Natural killer cell (primary cell): ENCODE data around the gene IKZF1. TPM values are rescaled to one million over a fixed set of nuclear protein-coding genes. Genes with fewer than 3 reads are reported as not detected.

Experiments
- ATAC-seq, 3 donors: fragments of 150-1000 bp in 2 of 3; fragments of 200-7000 bp in 1 of 3; cut with Tn5 transposase; 1 replicate in 1 of 3; 2 replicates in 2 of 3; pipeline ENCODE4 v1.10.0; 2021; ENCODE audit warnings: mild to moderate bottlenecking in 2 of 3, moderate library complexity in 2 of 3
- DNase-seq, 2 donors: peaks; one replicate each; pipeline versions ENCODE4 v3.0.0 to v3.0.0-alpha.2; 2013 to 2021; ENCODE audit warnings: mixed read lengths in 1 of 2
- H3K27ac ChIP-seq: one replicate; pipeline ENCODE4 v1.5.1; 2013; ENCODE audit warnings: mild to moderate bottlenecking, low read length
- H3K27me3 ChIP-seq: one replicate; pipeline ENCODE4 v1.6.1; 2013; ENCODE audit warnings: low read length; ENCODE audit not compliant: control insufficient read depth, insufficient read depth
- H3K36me3 ChIP-seq: one replicate; pipeline ENCODE4 v1.6.1; 2013; ENCODE audit warnings: low read length; ENCODE audit not compliant: control insufficient read depth, insufficient read depth
- H3K4me1 ChIP-seq: one replicate; pipeline ENCODE4 v1.6.1; 2013; ENCODE audit warnings: low read length; ENCODE audit not compliant: control insufficient read depth, insufficient read depth
- H3K4me3 ChIP-seq: one replicate; pipeline ENCODE4 v1.5.1; 2013; ENCODE audit warnings: low read length
- H3K9me3 ChIP-seq: one replicate; pipeline ENCODE4 v1.6.1; 2013; ENCODE audit warnings: low read length; ENCODE audit not compliant: control insufficient read depth, insufficient read depth
- H3K27ac Mint-ChIP-seq, 2 donors: one replicate each; pipeline ENCODE4 v1.8.0; 2022; ENCODE audit warnings: mild to moderate bottlenecking in 2 of 2, mixed read lengths in 2 of 2, moderate library complexity in 1 of 2
- H3K27me3 Mint-ChIP-seq, 2 donors: one replicate each; pipeline ENCODE4 v1.8.0; 2022; ENCODE audit warnings: low read depth in 2 of 2, mixed read lengths in 2 of 2
- H3K36me3 Mint-ChIP-seq: one replicate; pipeline ENCODE4 v1.8.0; 2022; ENCODE audit warnings: mixed read lengths
- H3K4me1 Mint-ChIP-seq, 2 donors: one replicate each; pipeline ENCODE4 v1.8.0; 2022; ENCODE audit warnings: mixed read lengths in 2 of 2
- H3K4me3 Mint-ChIP-seq: one replicate; pipeline ENCODE4 v1.8.0; 2022; ENCODE audit warnings: mild to moderate bottlenecking, moderate library complexity, mixed read lengths
- H3K9me3 Mint-ChIP-seq, 2 donors: one replicate each; pipeline ENCODE4 v1.8.0; 2022; ENCODE audit warnings: mixed read lengths in 2 of 2
- WGBS: methylation state at CpG from one replicate; pipeline ENCODE4 v1.1.7; 2013; ENCODE audit warnings: missing lambda C conversion rate; ENCODE audit not compliant: insufficient coverage; 5-methylcytosine and 5-hydroxymethylcytosine counted together
- intact Hi-C: fragments of 100-400 bp; cut with micrococcal nuclease; formaldehyde crosslinking; loops from one replicate; pipeline ENCODE4 v1.14.2; 2022
- total RNA-seq, 4 donors: library from RNA; stranded (reverse); fragments of 120-200 nt in 1 of 4; gene quantifications; one replicate each; pipeline versions ENCODE4 v1.2.3 to v1.2.4, GENCODE V29; 2013 to 2022
- TF ChIP-seq, protein P1 (sequence below): fragments of 200-600 bp; IDR thresholded peaks from one replicate; pipeline ENCODE4 v1.8.0; 2022; ENCODE audit warnings: antibody characterized with exemption

Gene IKZF1
- total RNA-seq, 3 donors from 2014 or later (not counting 1 experiment from before 2014, with no cell fraction given) = 294 to 391 (median 350) TPM

DNA sequence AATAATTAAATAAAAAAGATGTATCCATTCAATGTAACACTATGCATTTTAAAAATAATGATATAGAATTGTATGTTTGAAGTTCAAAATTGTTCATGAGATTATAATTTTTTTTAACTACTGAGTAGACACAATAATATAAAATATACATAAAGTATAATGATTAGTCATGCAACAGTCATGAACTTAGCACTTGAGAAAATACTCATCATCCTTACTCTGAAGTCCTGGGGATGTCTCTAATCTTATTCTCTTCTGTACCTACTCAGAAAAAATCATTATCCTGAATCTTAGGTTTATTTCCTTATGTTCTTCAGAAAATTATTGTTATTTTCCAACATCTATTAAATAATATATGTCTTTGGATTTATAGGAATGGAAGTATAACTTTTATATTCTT lies 26.4 kb upstream of the IKZF1 start:
- Mint-ChIP-seq H3K9me3 (no peaks in the 10 kb centered on the region), H3K27ac (no peak overlapping the region), H3K4me1 (peaks cover 40 to 43% of the 10 kb centered on the region in 2 donors), H3K36me3 (no peaks in the 10 kb centered on the region), H3K4me3 (no peak overlapping the region), H3K27me3 (no peaks in the 10 kb centered on the region)
- DNase-seq (no peak), ATAC-seq (no peak)
- no peak overlapping the region for H3K4me3 ChIP-seq
- H3K27me3 ChIP-seq = no peaks in the 10 kb centered on the region
- TF ChIP-seq, protein P1, sequence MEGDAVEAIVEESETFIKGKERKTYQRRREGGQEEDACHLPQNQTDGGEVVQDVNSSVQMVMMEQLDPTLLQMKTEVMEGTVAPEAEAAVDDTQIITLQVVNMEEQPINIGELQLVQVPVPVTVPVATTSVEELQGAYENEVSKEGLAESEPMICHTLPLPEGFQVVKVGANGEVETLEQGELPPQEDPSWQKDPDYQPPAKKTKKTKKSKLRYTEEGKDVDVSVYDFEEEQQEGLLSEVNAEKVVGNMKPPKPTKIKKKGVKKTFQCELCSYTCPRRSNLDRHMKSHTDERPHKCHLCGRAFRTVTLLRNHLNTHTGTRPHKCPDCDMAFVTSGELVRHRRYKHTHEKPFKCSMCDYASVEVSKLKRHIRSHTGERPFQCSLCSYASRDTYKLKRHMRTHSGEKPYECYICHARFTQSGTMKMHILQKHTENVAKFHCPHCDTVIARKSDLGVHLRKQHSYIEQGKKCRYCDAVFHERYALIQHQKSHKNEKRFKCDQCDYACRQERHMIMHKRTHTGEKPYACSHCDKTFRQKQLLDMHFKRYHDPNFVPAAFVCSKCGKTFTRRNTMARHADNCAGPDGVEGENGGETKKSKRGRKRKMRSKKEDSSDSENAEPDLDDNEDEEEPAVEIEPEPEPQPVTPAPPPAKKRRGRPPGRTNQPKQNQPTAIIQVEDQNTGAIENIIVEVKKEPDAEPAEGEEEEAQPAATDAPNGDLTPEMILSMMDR = no peak
- intact Hi-C loops = no loop called here
- peaks cover 27% of the 10 kb centered on the region for H3K4me1 ChIP-seq
- H3K27ac ChIP-seq = no peak overlapping the region
- H3K36me3 ChIP-seq = no peaks in the 10 kb centered on the region
- no peaks in the 10 kb centered on the region for H3K9me3 ChIP-seq

DNA sequence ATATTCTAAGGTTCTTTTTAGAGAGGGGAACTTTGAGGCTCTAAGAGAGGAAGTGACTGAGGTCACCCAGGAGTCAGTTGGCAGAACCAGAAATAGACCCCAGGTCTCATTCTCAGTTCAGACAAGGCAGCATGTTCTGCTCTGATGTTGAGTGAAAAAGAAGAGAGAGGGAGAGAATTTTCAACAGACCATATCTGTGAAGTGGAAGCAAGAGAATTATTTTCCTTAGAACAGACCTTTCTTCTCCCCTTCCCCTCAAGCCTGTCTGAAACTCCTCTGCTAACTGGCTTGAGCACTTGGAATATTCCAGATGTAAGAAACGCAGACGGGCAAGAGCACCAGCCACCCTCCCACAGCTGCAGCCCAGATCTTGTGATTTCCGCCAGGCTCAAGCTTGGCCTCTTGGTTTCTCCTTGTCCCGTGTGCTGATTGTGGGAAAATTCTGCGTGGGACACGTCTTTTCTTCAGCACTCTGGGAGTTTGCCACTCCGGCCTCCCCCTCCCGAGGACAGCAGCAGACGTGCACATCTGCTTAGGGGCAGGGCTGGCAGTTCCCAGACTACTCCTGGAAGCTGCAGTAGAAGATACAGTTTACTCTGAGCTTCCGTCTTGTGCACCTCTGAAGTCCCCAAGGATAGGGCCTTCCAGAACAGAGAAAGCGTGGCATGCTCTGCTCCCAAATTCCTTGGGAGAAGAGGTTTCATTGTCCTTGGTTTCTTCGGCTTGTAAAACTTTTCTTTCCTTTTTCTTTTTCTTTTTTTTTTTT lies 22.7 kb upstream of the IKZF1 start:
- Mint-ChIP-seq H3K36me3 (no peaks in the 10 kb centered on the region), H3K27ac (peak overlapping the region; percentile 88 to 91), H3K4me1 (peaks cover 43 to 51% of the 10 kb centered on the region in 2 donors), H3K27me3 (no peaks in the 10 kb centered on the region), H3K9me3 (peaks cover 0 to 2% of the 10 kb centered on the region in 2 donors), H3K4me3 (peak overlapping the region; percentile 73)
- TF ChIP-seq, protein P1 = no peak
- H3K4me1 ChIP-seq = peaks cover 45% of the 10 kb centered on the region
- H3K27ac ChIP-seq = peak overlapping the region; percentile 64
- DNase-seq (peak in 1 of 2 donors; percentile 52), ATAC-seq (peak; percentile 80 to 85 (median 82))
- no peaks in the 10 kb centered on the region for H3K27me3 ChIP-seq
- no peak overlapping the region for H3K4me3 ChIP-seq
- no peaks in the 10 kb centered on the region for H3K9me3 ChIP-seq
- intact Hi-C loops = loop anchor here (2.0 kb wide), 1 partner anchor 15 kb away; no protein-coding TSS in a partner anchor
- WGBS = 31% methylated on average over 12 of the region's 12 CpGs
- no peaks in the 10 kb centered on the region for H3K36me3 ChIP-seq

DNA sequence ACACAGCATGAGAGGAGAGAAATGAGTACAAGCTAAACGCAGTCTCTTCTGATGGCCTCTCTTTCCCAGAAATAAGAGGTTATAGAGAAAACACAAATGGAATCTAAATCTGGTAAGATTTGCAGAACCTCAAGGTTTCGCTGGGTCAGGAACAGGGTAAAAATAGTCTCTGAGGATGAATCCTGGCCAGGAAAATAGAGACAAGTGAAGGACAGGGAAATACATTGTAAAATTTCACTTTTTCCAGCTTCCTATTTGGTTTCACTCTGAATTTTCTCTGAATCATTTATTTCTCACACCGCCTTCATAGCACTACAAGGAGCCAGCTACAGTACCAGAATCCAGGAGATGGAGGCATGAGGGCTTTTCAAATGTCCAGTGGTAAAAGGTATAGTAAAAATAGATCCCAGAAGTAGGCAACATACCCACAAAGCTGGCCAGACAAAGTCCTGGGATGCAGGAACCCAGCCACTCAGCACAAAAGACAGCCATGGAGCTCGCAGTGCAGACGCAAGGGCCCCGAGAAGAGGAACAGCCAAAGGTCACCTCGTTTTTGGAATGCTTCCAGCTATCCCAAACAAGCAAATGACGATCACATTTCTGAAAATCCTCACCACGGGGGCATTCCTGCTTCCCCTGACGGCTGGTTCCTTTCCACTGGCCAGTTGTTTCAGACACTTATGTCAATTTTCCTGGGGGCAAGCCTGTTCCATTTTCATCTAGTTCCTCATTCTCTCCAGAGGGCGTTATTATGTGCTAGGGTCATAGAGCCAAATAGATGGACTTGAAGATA lies 21.5 kb upstream of the IKZF1 start:
- Mint-ChIP-seq H3K9me3 (peaks cover 0 to 2% of the 10 kb centered on the region in 2 donors), H3K36me3 (no peaks in the 10 kb centered on the region), H3K27me3 (no peaks in the 10 kb centered on the region), H3K27ac (peak overlapping the region; percentile 88 to 91), H3K4me3 (peak overlapping the region; percentile 42), H3K4me1 (peaks cover 43 to 51% of the 10 kb centered on the region in 2 donors)
- Histone ChIP-seq H3K9me3 (no peaks in the 10 kb centered on the region), H3K4me1 (peaks cover 45% of the 10 kb centered on the region), H3K27me3 (no peaks in the 10 kb centered on the region), H3K4me3 (no peak overlapping the region), H3K36me3 (no peaks in the 10 kb centered on the region), H3K27ac (peak overlapping the region; percentile 64)
- ATAC-seq = no peak
- TF ChIP-seq, protein P1 = no peak
- 75% methylated on average over 10 of the region's 11 CpGs for WGBS
- intact Hi-C loops = no loop called here
- no peak for DNase-seq
